ENCODE measurements around the gene AGR2.

- no peak for TF ChIP-seq CTCF (conservative IDR thresholded peaks at IDR 0.05)
- TF ChIP-seq EZH2 (IDR thresholded peaks at IDR 0.05; ENCODE audit: low read depth): no peak
Observed at GRCh38 chr7:16774294-16774693, 30.5 kb downstream of the AGR2 start.

Data from PC-9 (cell line).